H9 (cell line): Measurements from ENCODE around the gene STRIP1. TPM values are rescaled to one million over a fixed set of nuclear protein-coding genes. Genes with fewer than 3 reads are reported as not detected.

ENCODE experiments used
- DNase-seq: peaks from one replicate; pipeline ENCODE4 v3.0.0-alpha.2; 2017
- H2AFZ ChIP-seq: one replicate; pipeline ENCODE4 v1.6.1; 2013; ENCODE audit warnings: mild to moderate bottlenecking, low read length, control low read depth, moderate library complexity
- H2AK5ac ChIP-seq: 2 replicates; pipeline ENCODE4 v1.6.1; 2013; ENCODE audit warnings: low read length, control low read depth, mixed read lengths; ENCODE audit not compliant: insufficient read length
- H2BK120ac ChIP-seq: one replicate; pipeline ENCODE4 v1.6.1; 2013; ENCODE audit warnings: low read depth, mild to moderate bottlenecking, low read length, control low read depth, inconsistent platforms; ENCODE audit not compliant: poor library complexity, severe bottlenecking
- H2BK12ac ChIP-seq: 2 replicates; pipeline ENCODE4 v1.6.1; 2013; ENCODE audit warnings: low read length, control low read depth, mixed read lengths, low read depth; ENCODE audit not compliant: insufficient read length
- H2BK15ac ChIP-seq: 2 replicates; pipeline ENCODE4 v1.6.1; 2013; ENCODE audit warnings: low read depth, low read length, control low read depth
- H2BK20ac ChIP-seq: one replicate; pipeline ENCODE4 v1.6.1; 2013; ENCODE audit warnings: low read depth, mild to moderate bottlenecking, low read length, control low read depth, inconsistent platforms; ENCODE audit not compliant: poor library complexity, severe bottlenecking
- H2BK5ac ChIP-seq: 2 replicates; pipeline ENCODE4 v1.6.1; 2013; ENCODE audit warnings: low read length, control low read depth, mixed read lengths; ENCODE audit not compliant: insufficient read length
- H3K14ac ChIP-seq: 2 replicates; pipeline ENCODE4 v1.6.1; 2013; ENCODE audit warnings: low read length, control low read depth; ENCODE audit not compliant: insufficient read depth
- H3K18ac ChIP-seq: 2 replicates; pipeline ENCODE4 v1.6.1; 2013; ENCODE audit warnings: low read depth, mild to moderate bottlenecking, mixed read lengths, low read length, control low read depth; ENCODE audit not compliant: insufficient read length
- H3K23ac ChIP-seq: 2 replicates; pipeline ENCODE4 v1.6.1; 2013; ENCODE audit warnings: low read length, control low read depth, mixed read lengths, low read depth; ENCODE audit not compliant: insufficient read length
- H3K23me2 ChIP-seq: 2 replicates; pipeline ENCODE4 v1.6.1; 2013; ENCODE audit warnings: low read depth, mild to moderate bottlenecking, mixed read lengths, low read length, control low read depth; ENCODE audit not compliant: insufficient read length, poor library complexity, severe bottlenecking
- H3K27ac ChIP-seq: 2 replicates; pipeline ENCODE4 v1.5.1; 2013; ENCODE audit warnings: low read length, control low read depth, mixed read lengths, low read depth; ENCODE audit not compliant: insufficient read length
- H3K27me3 ChIP-seq: 2 replicates; pipeline ENCODE4 v1.6.1; 2013; ENCODE audit warnings: low read length, control low read depth, inconsistent platforms; ENCODE audit not compliant: insufficient read depth
- H3K4ac ChIP-seq: 2 replicates; pipeline ENCODE4 v1.6.1; 2013; ENCODE audit warnings: low read depth, mild to moderate bottlenecking, control low read depth, inconsistent platforms, low read length, moderate library complexity
- H3K4me1 ChIP-seq: 2 replicates; pipeline ENCODE4 v1.6.1; 2013; ENCODE audit warnings: low read length, control low read depth, inconsistent platforms; ENCODE audit not compliant: insufficient read depth
- H3K4me2 ChIP-seq: 2 replicates; pipeline ENCODE4 v1.6.1; 2013; ENCODE audit warnings: low read length, control low read depth, mixed read lengths; ENCODE audit not compliant: insufficient read length, insufficient read depth
- H3K56ac ChIP-seq: 2 replicates; pipeline ENCODE4 v1.6.1; 2013; ENCODE audit warnings: low read depth, mild to moderate bottlenecking, mixed read lengths, low read length, control low read depth; ENCODE audit not compliant: insufficient read length
- H3K79me1 ChIP-seq: 2 replicates; pipeline ENCODE4 v1.6.1; 2013; ENCODE audit warnings: low read depth, mild to moderate bottlenecking, moderate library complexity, low read length, control low read depth, inconsistent platforms; ENCODE audit not compliant: insufficient read depth, poor library complexity, severe bottlenecking
- H3K79me2 ChIP-seq: 2 replicates; pipeline ENCODE4 v1.6.1; 2013; ENCODE audit warnings: low read length, control low read depth, inconsistent platforms; ENCODE audit not compliant: insufficient read depth
- H3K9ac ChIP-seq: 2 replicates; pipeline ENCODE4 v1.6.1; 2013; ENCODE audit warnings: low read length, control low read depth, mixed read lengths; ENCODE audit not compliant: insufficient read length; ENCODE audit errors: extremely low read depth
- H3K9me3 ChIP-seq: one replicate; pipeline ENCODE4 v1.6.1; 2013; ENCODE audit warnings: low read depth, low read length, inconsistent platforms; ENCODE audit not compliant: control insufficient read depth
- H3T11ph ChIP-seq: one replicate; pipeline ENCODE4 v1.6.1; 2013; ENCODE audit warnings: mild to moderate bottlenecking, low read length, control low read depth, inconsistent platforms
- H4K20me1 ChIP-seq: one replicate; pipeline ENCODE4 v1.6.1; 2013; ENCODE audit not compliant: control insufficient read depth, insufficient read length, insufficient read depth
- H4K5ac ChIP-seq: 2 replicates; pipeline ENCODE4 v1.6.1; 2013; ENCODE audit warnings: low read depth, mild to moderate bottlenecking, mixed read lengths, low read length, control low read depth; ENCODE audit not compliant: insufficient read length
- H4K8ac ChIP-seq: replicated peaks from 2 replicates; pipeline ENCODE4 v1.6.1; 2013; ENCODE audit warnings: low read length, control low read depth, mixed read lengths, low read depth; ENCODE audit not compliant: insufficient read length
- H4K91ac ChIP-seq: 2 replicates; pipeline ENCODE4 v1.6.1; 2013; ENCODE audit warnings: low read depth, mild to moderate bottlenecking, moderate library complexity, mixed read lengths, low read length, control low read depth; ENCODE audit not compliant: insufficient read length
- H3K27ac Mint-ChIP-seq, 3 experiments: 2 replicates in 2 of 3; 3 replicates in 1 of 3; pipeline ENCODE4 v1.8.0; 2020 to 2021; ENCODE audit warnings: mixed read lengths in 3 of 3, mild to moderate bottlenecking in 1 of 3, moderate library complexity in 1 of 3
- H3K27me3 Mint-ChIP-seq: 2 replicates; pipeline ENCODE4 v1.8.0; 2021; ENCODE audit warnings: low read depth, mild to moderate bottlenecking, moderate library complexity, mixed read lengths
- H3K36me3 Mint-ChIP-seq, 3 experiments: 2 replicates in 2 of 3; 3 replicates in 1 of 3; pipeline ENCODE4 v1.8.0; 2020 to 2021; ENCODE audit warnings: low read depth in 3 of 3, mixed read lengths in 3 of 3; ENCODE audit not compliant: insufficient read depth in 1 of 3
- H3K4me1 Mint-ChIP-seq, 2 experiments: 2 replicates each; pipeline ENCODE4 v1.8.0; 2020; ENCODE audit warnings: mixed read lengths in 2 of 2
- H3K4me3 Mint-ChIP-seq, 2 experiments: 2 replicates in 1 of 2; 3 replicates in 1 of 2; pipeline ENCODE4 v1.8.0; 2020 to 2021; ENCODE audit warnings: mild to moderate bottlenecking in 2 of 2, mixed read lengths in 2 of 2, moderate library complexity in 1 of 2
- H3K9me3 Mint-ChIP-seq, 2 experiments: 2 replicates in 1 of 2; 3 replicates in 1 of 2; pipeline ENCODE4 v1.8.0; 2020; ENCODE audit warnings: mild to moderate bottlenecking in 2 of 2, mixed read lengths in 2 of 2, moderate library complexity in 1 of 2
- WGBS: extraction: QIAGEN DNeasy Blood & Tissue Kit; methylation state at CpG from one replicate; pipeline ENCODE4 v1.1.7; 2013; ENCODE audit warnings: missing lambda C conversion rate, low lambda C conversion rate, mixed read lengths; ENCODE audit not compliant: insufficient read length; ENCODE audit errors: extremely low coverage; 5-methylcytosine and 5-hydroxymethylcytosine counted together
- total RNA-seq: library from RNA; stranded (reverse); gene quantifications from 2 replicates; pipeline ENCODE4 v1.2.1, GENCODE V29; 2021
- TF ChIP-seq, protein P1 (sequence below): fragments of 200-600 bp; sonication (generic); conservative IDR thresholded peaks from 3 replicates; pipeline ENCODE4 v1.8.0; 2021; ENCODE audit warnings: antibody characterized with exemption, mild to moderate bottlenecking

STRIP1 gene
- total RNA-seq, 1 experiment from 2014 or later, result 43.6 TPM

- H3K14ac ChIP-seq, result no peak overlapping the region
- H3K27me3 Mint-ChIP-seq, result peaks cover 61% of the 10 kb centered on the region
- no peak overlapping the region for H3K27ac ChIP-seq
- no peak overlapping the region for H3K27ac Mint-ChIP-seq
- no peak overlapping the region for H2BK12ac ChIP-seq
- DNase-seq, result no peak
- H4K8ac ChIP-seq, result no peak overlapping the region
- no peak overlapping the region for H2AK5ac ChIP-seq
- TF ChIP-seq, protein P1, sequence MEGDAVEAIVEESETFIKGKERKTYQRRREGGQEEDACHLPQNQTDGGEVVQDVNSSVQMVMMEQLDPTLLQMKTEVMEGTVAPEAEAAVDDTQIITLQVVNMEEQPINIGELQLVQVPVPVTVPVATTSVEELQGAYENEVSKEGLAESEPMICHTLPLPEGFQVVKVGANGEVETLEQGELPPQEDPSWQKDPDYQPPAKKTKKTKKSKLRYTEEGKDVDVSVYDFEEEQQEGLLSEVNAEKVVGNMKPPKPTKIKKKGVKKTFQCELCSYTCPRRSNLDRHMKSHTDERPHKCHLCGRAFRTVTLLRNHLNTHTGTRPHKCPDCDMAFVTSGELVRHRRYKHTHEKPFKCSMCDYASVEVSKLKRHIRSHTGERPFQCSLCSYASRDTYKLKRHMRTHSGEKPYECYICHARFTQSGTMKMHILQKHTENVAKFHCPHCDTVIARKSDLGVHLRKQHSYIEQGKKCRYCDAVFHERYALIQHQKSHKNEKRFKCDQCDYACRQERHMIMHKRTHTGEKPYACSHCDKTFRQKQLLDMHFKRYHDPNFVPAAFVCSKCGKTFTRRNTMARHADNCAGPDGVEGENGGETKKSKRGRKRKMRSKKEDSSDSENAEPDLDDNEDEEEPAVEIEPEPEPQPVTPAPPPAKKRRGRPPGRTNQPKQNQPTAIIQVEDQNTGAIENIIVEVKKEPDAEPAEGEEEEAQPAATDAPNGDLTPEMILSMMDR, result no peak
- H2AFZ ChIP-seq, result no peak overlapping the region
- no peaks in the 10 kb centered on the region; a peak in 1 of 7 replicates for H3K36me3 Mint-ChIP-seq
- H2BK5ac ChIP-seq, result no peak overlapping the region
- no peaks in the 10 kb centered on the region for H3K4me1 ChIP-seq
- H3K23ac ChIP-seq, result no peak overlapping the region
- H3K23me2 ChIP-seq, result peaks cover 7% of the 10 kb centered on the region
- no peak overlapping the region for H4K5ac ChIP-seq
- H3K9me3 Mint-ChIP-seq, result no peaks in the 10 kb centered on the region; a peak in 1 of 5 replicates
- no peak overlapping the region for H2BK120ac ChIP-seq
- H3K18ac ChIP-seq, result no peak overlapping the region
- H3K4me1 Mint-ChIP-seq, result peaks cover 17 to 31% of the 10 kb centered on the region in 2 experiments
- H2BK15ac ChIP-seq, result no peak overlapping the region
- no peak overlapping the region for H3K4me3 Mint-ChIP-seq
- no peak overlapping the region for H3K4ac ChIP-seq
- WGBS, result no CpG with 5 or more reads among the region's 10 CpGs
- no peaks in the 10 kb centered on the region for H3K79me1 ChIP-seq
- H2BK20ac ChIP-seq, result no peak overlapping the region
- no peaks in the 10 kb centered on the region for H4K20me1 ChIP-seq
- H3K27me3 ChIP-seq, result peaks cover 32% of the 10 kb centered on the region
- H3T11ph ChIP-seq, result no peak overlapping the region
- no peak overlapping the region for H3K4me2 ChIP-seq
- H3K9ac ChIP-seq, result no peak overlapping the region
- no peak overlapping the region for H3K56ac ChIP-seq
- H4K91ac ChIP-seq, result no peak overlapping the region
- no peaks in the 10 kb centered on the region for H3K9me3 ChIP-seq
- no peaks in the 10 kb centered on the region for H3K79me2 ChIP-seq
Observed at GRCh38 chr1:110088739-110089316, 54.4 kb downstream of the STRIP1 start.
